Frontal cortex (tissue), 4 donors: ENCODE measurements around the gene NNMT. TPM values are rescaled to one million over a fixed set of nuclear protein-coding genes. Genes with fewer than 3 reads are reported as not detected.

Experiments used
- DNase-seq, 2 donors: peaks; one replicate each; pipeline ENCODE4 v3.0.0; 2012; ENCODE audit warnings: low spot score in 2 of 2
- FAIRE-seq: peaks from 2 replicates; lab custom pipeline; 2012; peaks lifted over from hg19 to GRCh38; lab: Jason Lieb, UNC
- total RNA-seq: library from RNA; depleted of rRNA; stranded (reverse); fragments of >200 nt; gene quantifications from one replicate; pipeline ENCODE4 v1.2.3, GENCODE V29; 2014
- donor health status: control.
- donor health status: control.
- donor health status: control.

NNMT gene
- total RNA-seq, 1 donor from 2014 or later: 0.41 TPM

GRCh38 chr11:114302663-114303062, 6.5 kb downstream of the NNMT start:
- FAIRE-seq: no peak
- no peak for DNase-seq

- FAIRE-seq: no peak
- no peak for DNase-seq
These were observed 7.9 kb downstream of the NNMT start for GRCh38 chr11:114304065-114304464.

- FAIRE-seq (no peak), DNase-seq (no peak)
These were observed 8.8 kb downstream of the NNMT start for GRCh38 chr11:114304969-114305368.

- no peak for DNase-seq
- no peak for FAIRE-seq
These were observed 11.5 kb downstream of the NNMT start for GRCh38 chr11:114307524-114308203.

GRCh38 chr11:114308689-114309089, 12.5 kb downstream of the NNMT start:
- FAIRE-seq (no peak), DNase-seq (no peak)

GRCh38 chr11:114309517-114309916, 13.3 kb downstream of the NNMT start:
- FAIRE-seq (no peak), DNase-seq (no peak)

GRCh38 chr11:114310095-114310494, 13.9 kb downstream of the NNMT start:
- FAIRE-seq (no peak), DNase-seq (no peak)

- DNase-seq (no peak), FAIRE-seq (no peak)
These were observed 15.7 kb downstream of the NNMT start for GRCh38 chr11:114311946-114312345.

GRCh38 chr11:114314096-114314495, 17.9 kb downstream of the NNMT start:
- DNase-seq: no peak
- FAIRE-seq: no peak

- FAIRE-seq (no peak), DNase-seq (no peak)
These were observed 19.7 kb downstream of the NNMT start for GRCh38 chr11:114315749-114316368.

- FAIRE-seq (no peak), DNase-seq (no peak)
These were observed 21.0 kb downstream of the NNMT start for GRCh38 chr11:114316980-114317786.

- DNase-seq: no peak
- no peak for FAIRE-seq
These were observed 21.6 kb downstream of the NNMT start for GRCh38 chr11:114317787-114318137.

- FAIRE-seq (no peak), DNase-seq (no peak)
These were observed 22.2 kb downstream of the NNMT start for GRCh38 chr11:114318361-114318760.

- FAIRE-seq (no peak), DNase-seq (no peak)
These were observed 23.6 kb downstream of the NNMT start for GRCh38 chr11:114319716-114320328.

- FAIRE-seq: no peak
- DNase-seq: no peak
These were observed 25.5 kb downstream of the NNMT start for GRCh38 chr11:114321621-114322257.

- FAIRE-seq (no peak), DNase-seq (no peak)
These were observed 26.7 kb downstream of the NNMT start for GRCh38 chr11:114322934-114323333.

- FAIRE-seq (no peak), DNase-seq (no peak)
These were observed 30.0 kb downstream of the NNMT start for GRCh38 chr11:114326151-114326550.

GRCh38 chr11:114326776-114327175, 30.6 kb downstream of the NNMT start:
- FAIRE-seq (no peak), DNase-seq (no peak)

GRCh38 chr11:114330373-114330772, 34.2 kb downstream of the NNMT start:
- FAIRE-seq (no peak), DNase-seq (no peak)
